Left ventricle myocardium superior (tissue), 1 donor: Measurements from ENCODE around the gene GRM5. TPM values are rescaled to one million over a fixed set of nuclear protein-coding genes. Genes with fewer than 3 reads are reported as not detected.
A peak's percentile ranks its signal among the peaks of the same experiment; 100 is the strongest.

Source experiments
- ATAC-seq: fragments of 200-7000 bp; cut with Tn5 transposase; one replicate; pipeline ENCODE4 v1.9.1; 2020; ENCODE audit warnings: mild to moderate bottlenecking, moderate library complexity
- DNase-seq: peaks from one replicate; pipeline ENCODE4 v3.0.0-alpha.2; 2020
- intact Hi-C: fragments of 100-400 bp; cut with micrococcal nuclease; formaldehyde crosslinking; loops from one replicate; pipeline ENCODE4 v1.11.0; 2022
- total RNA-seq: library from RNA; stranded (reverse); fragmentation: NEBNext Ultra II Directional; extraction: Animal tissue kit (Norgen Biotek cat#: 25700); gene quantifications from one replicate; pipeline ENCODE4 v1.2.1, GENCODE V29; 2021
- donor health status: DM: no; HTN: yes; CAD: no; lungs with severe emphysema.

Gene GRM5
- total RNA-seq, 1 donor from 2014 or later, result not detected

DNA sequence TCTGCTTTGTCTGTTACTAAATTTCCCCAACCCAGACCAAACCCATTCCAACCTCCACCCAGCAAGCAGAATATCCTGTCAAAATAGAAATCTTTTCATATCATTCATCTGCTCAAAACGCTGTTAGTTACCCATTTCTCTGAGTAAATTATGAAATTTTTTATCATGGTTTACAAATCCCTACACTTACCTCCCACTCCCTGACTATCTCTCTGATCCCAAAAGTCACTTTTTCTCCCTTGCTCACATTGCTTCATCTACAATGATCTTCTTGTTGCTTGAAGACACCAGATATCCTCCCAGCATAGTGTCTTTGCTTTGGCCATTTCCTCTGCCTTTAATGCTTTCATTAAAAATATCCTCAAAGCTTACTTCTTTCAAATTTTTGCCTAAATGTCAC is 532.8 kb downstream of the GRM5 start:
- intact Hi-C loops, result no loop called here

DNA sequence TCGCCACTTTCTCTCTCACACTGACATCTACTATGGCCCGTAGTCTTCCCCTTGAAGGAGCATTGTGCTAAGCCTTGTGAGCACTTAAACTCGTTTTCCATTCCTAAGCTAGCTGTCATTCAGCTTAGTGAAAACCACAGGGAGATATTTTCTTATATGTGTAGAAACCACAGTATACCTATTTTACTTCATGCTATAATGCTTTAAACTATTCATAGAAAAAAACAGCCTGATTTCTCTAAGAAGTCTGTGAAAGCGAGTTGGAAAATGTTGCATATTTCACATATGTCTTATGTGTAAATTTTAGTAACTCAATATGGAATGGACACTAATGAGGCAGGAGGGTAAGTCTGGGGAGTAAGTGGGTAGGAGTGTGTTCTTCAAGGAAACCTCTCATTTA is 534.0 kb downstream of the GRM5 start:
- intact Hi-C loops, result no loop called here
- DNase-seq, result no peak
- ATAC-seq, result no peak

More for the DNA sequence above, 532.8 kb downstream of the GRM5 start:
- ATAC-seq (no peak), DNase-seq (no peak)

DNA sequence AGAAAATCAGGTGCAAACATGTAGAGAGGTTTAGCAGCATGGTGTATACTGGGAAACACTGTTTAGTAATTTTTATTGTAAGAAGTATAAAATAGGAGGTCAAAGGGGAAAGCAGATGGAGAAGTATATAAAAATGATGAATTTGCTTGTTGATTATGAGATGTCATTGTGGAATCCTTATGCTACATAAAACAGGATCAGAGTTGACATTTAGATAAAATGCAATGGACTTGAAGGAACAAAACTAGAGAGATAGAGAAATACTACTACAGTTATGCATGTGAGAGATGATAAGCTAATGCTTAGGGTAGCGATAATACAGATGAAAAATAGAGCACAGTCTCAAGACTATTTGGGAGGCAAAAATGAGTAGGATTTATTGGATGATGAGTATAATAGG is 536.4 kb downstream of the GRM5 start:
- intact Hi-C loops, result no loop called here
- DNase-seq, result no peak
- no peak for ATAC-seq

DNA sequence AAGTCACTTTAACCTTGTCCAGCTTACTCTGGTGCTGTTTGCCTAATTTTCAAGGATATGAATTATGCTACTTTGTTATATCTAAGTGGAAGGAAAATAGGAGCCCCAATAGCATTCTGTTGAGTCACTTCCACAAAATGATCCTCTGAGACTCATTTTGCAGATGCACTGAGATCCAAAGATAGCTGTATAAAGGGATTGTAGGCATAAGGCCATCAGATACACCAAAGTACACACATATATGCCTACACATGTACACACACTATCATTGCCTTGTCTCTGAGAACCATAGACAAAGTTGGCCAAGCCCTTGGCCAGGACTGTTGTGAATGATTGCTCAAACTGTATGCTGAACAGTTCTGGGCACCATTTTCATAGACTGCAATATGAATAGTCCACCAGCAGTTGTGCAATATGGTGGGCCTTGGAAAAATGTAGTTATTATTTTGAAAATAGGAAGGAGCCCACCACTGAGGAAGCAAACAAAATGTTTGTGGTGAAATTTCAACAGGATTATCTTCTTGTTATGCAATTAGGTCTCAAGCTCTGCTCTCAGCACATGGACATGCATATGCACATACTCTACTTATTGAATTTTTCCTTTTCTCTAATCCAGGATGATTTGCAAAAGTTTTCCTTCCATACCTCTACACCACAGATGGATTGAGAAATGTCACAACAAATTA is 542.3 kb downstream of the GRM5 start:
- no peak for DNase-seq
- no peak for ATAC-seq
- intact Hi-C loops, result no loop called here

DNA sequence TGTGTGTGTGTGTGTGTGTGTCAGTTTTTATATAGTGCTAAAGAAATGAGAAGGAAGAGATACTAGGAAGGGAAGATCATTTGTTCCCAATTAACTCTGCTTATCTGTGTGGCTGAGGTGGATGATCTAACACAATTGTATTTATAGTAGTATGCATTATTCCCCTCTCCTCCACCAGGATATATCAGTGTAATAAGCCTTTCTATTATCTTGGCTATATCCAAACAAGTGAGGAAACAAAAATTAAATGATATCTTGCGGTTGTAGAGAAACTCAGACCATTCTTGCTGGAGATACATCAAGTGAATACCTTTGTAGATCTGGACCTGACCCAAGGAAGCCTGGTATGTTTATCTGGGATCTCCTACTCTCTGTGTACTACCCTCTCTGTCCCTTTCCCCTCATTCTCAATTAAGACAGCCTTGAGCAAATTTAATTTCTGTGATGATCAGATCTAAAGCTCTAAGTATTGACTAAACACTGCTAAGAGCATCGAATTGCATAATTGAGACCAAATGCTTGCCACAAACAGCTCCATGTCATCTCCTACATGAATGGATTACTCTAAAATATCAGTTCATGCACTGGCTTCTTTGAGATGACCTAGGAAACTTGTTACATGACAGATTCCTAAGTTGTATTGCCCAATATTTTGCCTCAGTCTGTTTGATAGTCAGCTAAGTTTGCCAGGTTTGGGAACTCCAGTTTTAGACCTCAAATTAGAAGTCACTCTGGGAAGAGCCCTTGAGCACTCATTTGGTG is 543.0 kb downstream of the GRM5 start:
- no peak for DNase-seq
- intact Hi-C loops, result no loop called here
- no peak for ATAC-seq

DNA sequence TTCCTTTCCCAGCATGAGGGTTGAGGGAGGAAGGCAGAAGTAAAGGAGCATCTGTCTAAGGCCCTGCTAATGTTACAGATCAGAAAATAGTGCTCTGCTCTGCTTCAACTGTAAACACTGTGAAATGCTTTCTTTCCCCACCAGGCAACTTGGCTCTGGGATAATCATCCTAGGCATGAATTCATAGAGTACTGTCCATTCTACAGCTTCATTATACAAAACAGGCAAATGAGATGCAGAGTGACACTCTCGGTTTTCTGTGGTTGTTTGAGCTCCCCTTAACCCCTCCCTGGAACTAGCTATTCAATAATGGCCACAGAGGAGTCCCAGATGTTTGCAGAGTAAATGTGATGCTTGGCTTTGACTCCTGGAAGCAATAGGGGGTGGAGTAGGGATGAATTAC is 544.0 kb downstream of the GRM5 start:
- ATAC-seq (no peak), DNase-seq (no peak)
- intact Hi-C loops, result no loop called here

DNA sequence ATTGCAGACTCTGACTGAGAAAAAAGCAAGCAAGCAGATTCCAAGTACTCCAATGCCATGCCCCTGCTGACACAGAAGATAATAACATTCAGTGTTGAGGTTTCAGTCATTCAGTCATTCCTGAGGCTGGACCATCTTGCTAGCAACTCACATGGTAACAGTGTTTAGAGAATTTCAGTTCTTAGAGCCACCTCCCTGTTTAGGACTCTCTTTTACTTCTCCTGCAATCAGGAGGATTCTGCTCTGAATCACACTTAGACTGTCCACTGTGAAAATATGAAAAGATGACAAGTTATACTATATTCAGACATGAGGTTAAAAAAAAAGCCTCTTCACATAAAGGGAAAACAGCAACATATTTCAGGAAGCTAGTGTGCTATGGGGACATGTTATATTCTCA is 544.4 kb downstream of the GRM5 start:
- ATAC-seq, result no peak
- intact Hi-C loops, result no loop called here
- DNase-seq, result no peak

DNA sequence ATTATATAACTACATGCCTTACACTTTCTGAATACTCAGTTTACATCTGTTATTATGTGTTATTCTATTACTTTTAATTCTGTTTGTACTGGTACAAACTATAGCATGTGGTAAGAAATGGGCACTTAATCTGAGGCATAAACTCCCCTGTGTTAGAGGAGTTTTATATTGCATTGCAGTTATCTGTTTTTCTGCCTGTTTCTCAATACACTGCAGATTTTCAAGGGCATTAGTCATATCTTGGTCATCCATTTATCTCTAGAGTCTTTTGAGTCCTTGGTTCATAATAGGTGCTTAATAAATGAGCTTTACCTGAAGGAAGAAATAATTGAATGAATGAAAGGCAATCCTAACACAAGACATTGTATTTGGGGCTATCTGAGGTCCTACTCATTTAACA is 545.4 kb downstream of the GRM5 start:
- intact Hi-C loops, result no loop called here
- no peak for ATAC-seq
- no peak for DNase-seq

DNA sequence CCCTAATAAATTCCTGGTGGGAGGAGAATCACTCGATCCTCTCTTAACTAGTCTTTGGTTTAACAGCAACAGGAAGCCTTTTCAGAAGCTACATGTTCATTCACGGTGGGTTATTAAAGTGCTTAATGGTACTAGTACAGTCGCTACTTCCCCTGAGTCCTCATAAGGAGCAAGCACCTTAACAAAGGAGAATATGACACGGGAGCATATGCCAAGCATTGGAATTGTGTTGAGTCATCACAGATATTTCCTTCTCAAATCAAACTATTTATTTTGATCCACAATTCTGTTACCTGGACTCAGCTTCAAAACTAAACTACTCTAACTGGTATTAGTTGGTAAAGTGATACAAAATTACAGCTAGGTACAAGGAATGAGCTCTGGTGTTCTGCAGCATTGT is 550.8 kb downstream of the GRM5 start:
- ATAC-seq (no peak), DNase-seq (no peak)
- intact Hi-C loops, result no loop called here

DNA sequence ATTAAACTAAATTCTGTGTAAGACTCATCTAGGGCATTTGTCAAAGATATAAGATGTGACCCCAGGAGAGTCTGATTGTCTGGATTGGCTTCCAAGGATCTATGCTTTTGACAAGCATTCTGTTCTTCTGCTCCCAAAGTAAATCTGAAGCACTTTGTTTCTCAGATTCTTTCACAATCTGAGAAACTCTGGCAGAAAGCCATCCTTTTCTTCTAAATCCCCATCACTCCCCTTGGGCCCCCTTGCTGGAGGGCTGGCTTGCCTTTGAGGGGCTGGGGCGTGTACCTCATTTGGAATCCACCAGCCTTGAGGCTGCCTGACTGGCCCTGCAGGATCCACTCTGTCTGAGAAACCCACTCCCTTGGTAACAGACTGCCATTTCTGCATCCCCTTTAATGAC is 554.8 kb downstream of the GRM5 start:
- DNase-seq (no peak), ATAC-seq (no peak)
- intact Hi-C loops, result no loop called here

DNA sequence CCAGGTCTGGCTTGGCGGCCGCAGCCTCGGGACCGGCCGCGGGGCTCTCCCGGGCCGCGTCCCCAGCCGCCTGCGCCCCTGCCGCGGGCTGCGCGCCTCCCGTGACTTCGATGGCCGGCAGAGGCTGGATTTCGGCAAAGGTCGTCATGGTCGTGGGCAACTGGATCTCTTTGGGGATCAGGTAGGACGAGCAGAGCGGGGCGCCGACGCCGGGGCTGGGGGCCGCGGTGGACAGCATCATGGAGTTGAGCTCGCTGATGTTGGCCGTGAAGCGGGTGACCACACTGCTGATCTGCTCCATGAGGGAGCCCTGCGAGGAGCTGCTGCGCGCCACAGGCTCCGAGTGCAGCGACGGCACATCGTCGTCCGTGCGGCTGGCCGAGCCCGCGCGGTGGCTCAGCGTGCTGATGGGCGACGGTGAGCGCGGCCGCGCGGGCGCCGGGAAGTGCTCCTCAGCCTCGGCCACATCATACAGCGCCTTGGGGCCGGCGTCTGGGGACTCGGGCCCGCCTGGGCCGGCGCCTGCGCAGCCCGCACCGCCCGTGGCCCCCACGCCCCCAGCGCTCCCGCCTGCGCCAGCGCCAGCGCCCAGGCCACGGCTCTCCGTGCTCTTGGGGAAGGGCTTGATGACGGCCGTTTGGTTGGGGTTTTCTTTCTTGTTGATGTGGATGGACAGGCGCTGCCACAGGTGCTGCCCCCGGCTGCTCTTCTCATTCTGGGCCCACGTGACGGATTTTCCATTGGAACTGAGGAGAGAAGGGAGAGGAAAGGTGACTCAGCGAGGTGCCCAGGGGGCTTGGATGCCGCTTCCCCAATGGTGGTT is 556.8 kb downstream of the GRM5 start:
- peak; percentile 55 for DNase-seq
- peak; percentile 64 for ATAC-seq
- intact Hi-C loops, result no loop called here

DNA sequence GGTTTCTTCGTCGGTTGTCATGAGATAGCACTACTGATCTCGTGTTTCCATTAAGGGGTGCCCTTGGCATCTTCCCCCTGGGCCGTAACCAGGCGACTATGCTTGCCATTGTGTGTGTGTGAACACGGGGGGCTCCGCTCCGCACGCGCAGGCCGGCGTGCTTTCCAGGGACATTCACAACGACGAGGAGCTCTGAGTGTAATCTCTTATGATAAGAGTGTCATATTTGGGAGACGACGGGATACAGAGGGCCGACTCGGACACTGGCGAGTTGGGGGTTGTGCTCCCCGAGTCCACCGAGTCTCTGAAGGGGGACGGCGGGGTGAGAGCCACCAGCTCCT is 557.4 kb downstream of the GRM5 start:
- ATAC-seq, result no peak
- intact Hi-C loops, result no loop called here
- no peak for DNase-seq

DNA sequence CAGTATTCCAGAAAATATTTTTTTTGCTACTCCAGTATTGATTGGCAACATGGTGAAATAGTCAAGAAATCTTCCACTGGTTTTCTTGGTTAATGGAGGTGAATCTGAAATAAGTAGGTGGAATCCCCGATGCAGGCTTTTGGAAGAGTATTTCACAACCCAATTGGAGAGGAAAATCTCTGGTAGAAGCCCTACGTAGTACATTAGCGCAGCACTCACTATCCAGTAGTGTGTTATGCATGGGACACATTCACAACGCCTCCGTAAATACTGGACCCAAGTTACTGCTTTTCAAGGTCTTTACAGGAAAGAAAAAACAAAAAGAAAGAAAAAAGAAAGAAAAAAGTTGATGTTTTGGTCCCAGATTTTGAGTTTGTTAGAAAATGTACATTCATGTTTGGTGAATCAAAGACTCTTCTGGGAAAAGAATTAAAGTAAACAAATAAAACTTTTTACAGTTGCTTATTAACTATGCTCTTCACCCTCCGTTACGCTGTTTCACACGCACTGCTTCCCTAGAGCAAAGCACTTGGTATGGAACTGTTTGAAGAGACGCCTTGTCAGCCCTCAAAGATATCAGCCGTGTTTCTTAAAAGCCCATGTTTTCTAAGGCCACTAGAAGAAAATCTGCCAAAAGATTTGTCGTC is 557.9 kb downstream of the GRM5 start:
- ATAC-seq (no peak), DNase-seq (no peak)
- intact Hi-C loops, result no loop called here

DNA sequence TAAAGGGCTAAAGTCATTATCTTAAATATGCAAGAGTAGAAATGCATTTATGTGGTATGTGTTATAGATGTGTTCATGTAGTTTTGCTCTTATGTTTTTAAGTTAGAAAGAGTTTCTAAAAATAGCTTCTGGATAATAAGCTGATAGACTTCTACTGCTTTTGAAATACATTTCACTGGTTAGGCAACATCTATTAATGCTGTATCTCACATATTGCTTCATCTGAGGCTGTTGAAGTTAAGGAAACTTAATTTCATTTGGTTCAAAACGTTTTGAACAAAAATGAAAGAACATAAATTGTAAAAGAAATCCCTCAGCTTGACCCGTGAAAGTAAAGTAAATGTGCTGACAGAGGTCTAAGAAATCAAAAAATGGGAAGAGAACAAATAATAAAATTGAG is 564.2 kb downstream of the GRM5 start:
- intact Hi-C loops, result no loop called here
- no peak for ATAC-seq

DNA sequence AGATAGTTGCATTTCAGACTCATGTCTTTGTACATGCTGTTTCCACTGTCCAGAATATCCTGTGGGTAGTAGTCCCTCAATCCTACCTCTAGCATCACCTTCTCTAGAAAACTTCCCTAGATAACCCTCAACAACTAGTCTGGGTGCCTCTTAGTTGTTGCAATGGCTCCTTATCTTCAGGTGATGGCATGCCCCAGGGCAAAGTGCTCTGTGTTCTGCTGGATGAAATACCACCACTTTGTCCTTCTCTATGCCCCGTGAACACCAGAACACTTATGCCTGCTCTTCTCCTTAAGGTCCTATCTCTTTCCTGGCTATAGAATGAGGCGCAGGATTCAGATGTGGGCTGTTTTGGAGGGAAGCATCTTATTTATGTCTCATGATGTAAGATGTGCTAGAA is 569.9 kb downstream of the GRM5 start:
- ATAC-seq (no peak), DNase-seq (no peak)
- intact Hi-C loops, result no loop called here

More for the DNA sequence above, 564.2 kb downstream of the GRM5 start:
- no peak for DNase-seq

DNA sequence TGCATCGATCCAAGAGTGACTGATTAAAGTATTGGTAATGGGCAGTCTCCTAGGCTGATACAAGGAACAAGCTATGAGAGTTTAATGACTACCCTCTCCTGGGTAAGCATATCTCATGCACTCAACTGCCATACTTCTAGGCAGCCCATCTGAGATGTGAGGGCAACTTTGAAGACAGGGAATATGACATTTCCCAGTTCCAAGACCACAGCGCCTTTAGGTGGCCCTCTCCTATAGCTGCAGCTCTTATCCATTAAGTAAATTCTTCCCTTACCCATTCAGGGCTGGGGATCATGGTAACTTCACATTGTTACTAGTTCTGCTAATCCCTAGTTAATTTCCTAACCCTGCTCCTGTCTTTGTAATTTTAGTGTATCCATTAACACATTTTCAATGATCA is 570.9 kb downstream of the GRM5 start:
- no peak for ATAC-seq
- intact Hi-C loops, result no loop called here
- DNase-seq, result no peak

DNA sequence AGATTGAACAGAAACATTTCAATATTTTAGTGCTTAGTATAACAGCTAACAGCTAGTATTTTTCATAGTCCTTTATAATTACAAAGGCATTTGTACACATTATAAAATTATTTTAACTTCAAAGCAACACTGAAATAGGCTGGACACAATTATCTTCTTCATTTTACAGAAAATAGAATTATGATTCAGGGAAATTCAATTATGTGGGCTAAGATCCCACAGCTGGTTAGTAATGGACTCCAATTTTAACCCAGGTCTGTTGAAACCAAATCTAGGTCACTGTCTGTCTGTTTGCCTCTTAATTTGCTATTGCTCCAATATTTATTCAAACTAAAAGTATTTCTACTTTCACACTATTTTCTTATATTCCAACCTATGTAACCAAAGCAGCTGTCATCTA is 574.1 kb downstream of the GRM5 start:
- DNase-seq (no peak), ATAC-seq (no peak)
- intact Hi-C loops, result no loop called here

DNA sequence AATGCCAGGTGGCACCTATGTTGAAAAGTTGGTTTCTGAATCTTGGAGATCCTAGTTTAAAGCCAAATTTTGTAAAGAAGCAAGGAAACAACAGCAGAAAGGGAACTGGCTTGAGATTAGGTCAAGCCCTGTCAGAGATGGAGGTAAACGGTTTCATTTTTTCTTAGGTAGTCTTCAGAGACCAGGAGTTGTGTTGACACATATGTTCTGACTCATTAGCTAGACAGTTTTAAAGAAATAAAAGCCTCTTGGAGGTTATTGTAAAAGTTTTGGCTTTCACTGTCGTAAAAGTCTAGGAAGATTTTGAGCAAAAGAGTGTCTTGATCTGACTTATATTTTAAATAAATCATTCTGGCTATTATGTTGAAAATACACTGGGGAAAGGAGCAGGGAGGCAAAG is 576.8 kb downstream of the GRM5 start:
- ATAC-seq (no peak), DNase-seq (no peak)
- intact Hi-C loops, result no loop called here

DNA sequence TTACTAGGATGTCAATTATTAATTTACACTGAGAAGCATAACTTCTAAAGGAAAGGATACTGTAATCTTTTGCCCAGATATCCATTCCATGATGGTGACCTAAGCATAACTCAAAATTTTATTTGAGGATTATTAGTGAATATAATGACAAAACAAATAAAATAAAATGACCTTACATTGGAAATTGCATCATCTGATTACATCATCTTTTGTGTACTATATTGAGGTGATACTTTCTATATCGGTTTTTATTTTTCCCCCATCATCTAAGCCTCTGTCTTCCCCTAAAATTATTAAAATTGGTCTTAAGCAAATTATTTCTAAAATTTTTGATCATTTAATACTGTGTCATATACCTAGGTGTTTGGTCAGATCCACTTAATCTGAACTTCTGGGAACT is 578.1 kb downstream of the GRM5 start:
- intact Hi-C loops, result no loop called here
- no peak for ATAC-seq

More for the DNA sequence above, 578.1 kb downstream of the GRM5 start:
- no peak for DNase-seq
